Measurements from ENCODE around the gene CACNA1S. TPM values are rescaled to one million over a fixed set of nuclear protein-coding genes. Genes with fewer than 3 reads are reported as not detected.

CACNA1S gene
- total and polyA plus RNA-seq, 2 of the 13 experiments (the other 11 are each of a cell fraction or from before 2014, with no cell fraction given): not detected

DNA sequence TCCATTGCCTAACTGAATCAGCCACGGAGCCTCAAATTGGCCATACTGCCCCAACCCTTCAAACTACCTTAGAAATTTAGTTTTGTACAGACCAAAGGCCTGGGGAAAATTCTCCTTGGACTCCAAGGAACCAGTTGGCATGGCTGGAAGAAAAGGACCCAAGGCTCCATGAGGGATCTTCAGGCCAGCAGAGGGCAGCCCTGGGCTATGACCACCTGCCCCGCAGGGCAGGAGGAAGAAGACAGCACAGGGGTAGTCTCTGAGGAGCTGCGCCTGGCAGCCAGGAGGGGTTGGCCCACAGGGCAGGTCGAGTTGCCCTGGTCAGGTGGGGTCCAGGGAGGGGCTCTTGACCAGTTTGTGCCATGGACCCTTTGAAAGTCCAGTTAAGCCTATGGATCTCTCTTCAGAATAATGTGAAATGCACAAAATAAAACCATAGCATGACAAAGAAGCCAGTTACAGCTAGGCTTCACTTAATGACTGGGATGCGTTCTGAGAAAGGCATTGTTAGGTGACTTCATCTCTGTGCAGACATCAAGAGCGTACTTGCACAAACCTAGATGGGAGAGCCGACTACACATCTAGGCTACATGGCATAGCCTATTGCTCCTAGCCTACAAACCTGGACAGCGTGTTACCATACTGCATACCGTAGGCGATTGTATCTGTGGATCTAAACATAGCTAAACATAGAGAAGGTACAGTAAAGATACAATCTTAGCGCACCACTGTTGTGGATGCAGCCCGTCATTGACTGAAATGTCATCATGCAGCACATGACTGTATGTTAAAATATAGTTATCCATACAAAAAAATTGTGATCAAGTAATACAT is 26.1 kb downstream of the CACNA1S start (continued):
- TF ChIP-seq STAG1 (CRISPR knock-in tag; IDR thresholded peaks at IDR 0.05): peak; percentile 76
- no peak for TF ChIP-seq ZNF672 (CRISPR knock-in tag; IDR thresholded peaks at IDR 0.05)
- TF ChIP-seq SMC3 (IDR thresholded peaks at IDR 0.05; ENCODE audit: low read length): peak; percentile 60
- TF ChIP-seq TGIF2 (CRISPR knock-in tag; IDR thresholded peaks at IDR 0.05): no peak
- no peak for TF ChIP-seq ZBTB38 (CRISPR knock-in tag; IDR thresholded peaks at IDR 0.05)
- TF ChIP-seq EHMT2 (IDR thresholded peaks at IDR 0.05; ENCODE audit: borderline replicate concordance, low read depth, low read length): no peak
- TF ChIP-seq ZNF768 (CRISPR knock-in tag; IDR thresholded peaks at IDR 0.05): no peak; the same call in 1 of the 2 replicates
- TF ChIP-seq SRSF1 (optimal IDR thresholded peaks at IDR 0.05; ENCODE audit: low read depth, low read length): no peak
- TF ChIP-seq, protein P1, sequence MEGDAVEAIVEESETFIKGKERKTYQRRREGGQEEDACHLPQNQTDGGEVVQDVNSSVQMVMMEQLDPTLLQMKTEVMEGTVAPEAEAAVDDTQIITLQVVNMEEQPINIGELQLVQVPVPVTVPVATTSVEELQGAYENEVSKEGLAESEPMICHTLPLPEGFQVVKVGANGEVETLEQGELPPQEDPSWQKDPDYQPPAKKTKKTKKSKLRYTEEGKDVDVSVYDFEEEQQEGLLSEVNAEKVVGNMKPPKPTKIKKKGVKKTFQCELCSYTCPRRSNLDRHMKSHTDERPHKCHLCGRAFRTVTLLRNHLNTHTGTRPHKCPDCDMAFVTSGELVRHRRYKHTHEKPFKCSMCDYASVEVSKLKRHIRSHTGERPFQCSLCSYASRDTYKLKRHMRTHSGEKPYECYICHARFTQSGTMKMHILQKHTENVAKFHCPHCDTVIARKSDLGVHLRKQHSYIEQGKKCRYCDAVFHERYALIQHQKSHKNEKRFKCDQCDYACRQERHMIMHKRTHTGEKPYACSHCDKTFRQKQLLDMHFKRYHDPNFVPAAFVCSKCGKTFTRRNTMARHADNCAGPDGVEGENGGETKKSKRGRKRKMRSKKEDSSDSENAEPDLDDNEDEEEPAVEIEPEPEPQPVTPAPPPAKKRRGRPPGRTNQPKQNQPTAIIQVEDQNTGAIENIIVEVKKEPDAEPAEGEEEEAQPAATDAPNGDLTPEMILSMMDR (CRISPR knock-in tag; IDR thresholded peaks at IDR 0.05): peak; percentile 74
- no peak for TF ChIP-seq NFKB2 (CRISPR knock-in tag; IDR thresholded peaks at IDR 0.05; ENCODE audit: borderline replicate concordance)
- no peak for TF ChIP-seq SIX1 (CRISPR knock-in tag; IDR thresholded peaks at IDR 0.05; ENCODE audit: borderline replicate concordance)

DNA sequence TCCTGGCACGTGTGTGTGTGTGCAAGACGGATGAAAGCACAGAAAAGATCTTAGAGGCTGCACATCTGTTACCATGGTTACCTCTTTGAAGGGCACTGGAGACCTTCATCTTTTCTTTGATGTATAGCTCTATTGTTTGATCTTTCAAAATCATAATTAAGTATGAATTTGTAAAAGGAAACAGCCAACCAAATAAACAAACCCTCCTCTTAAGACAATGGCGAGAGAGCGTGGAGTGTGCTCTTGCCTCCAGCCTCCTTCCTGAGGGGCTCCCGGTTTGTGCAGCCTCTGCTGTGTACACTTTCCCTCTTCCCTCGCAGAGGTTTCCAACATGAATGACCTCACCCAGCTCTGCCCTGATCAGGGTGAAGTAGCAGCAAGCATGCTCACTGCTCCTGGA is 27.9 kb downstream of the CACNA1S start:
- in situ Hi-C loops (cut with HindIII; ENCODE audit: extremely low pct_ligation_motif_present, low pct_unique_long_range_greater_than_20kb): no loop called here

More for the DNA sequence above, 27.9 kb downstream of the CACNA1S start:
- Histone ChIP-seq H3K9me3 (ENCODE audit: low read length) (no peaks in the 10 kb centered on the region), H3K36me3 (replicated peaks in 1 of 2; ENCODE audit: control insufficient read depth in 1 of 2, insufficient read depth in 2 of 2, low read length in 2 of 2) (no peaks in the 10 kb centered on the region), H4K20me1 (ENCODE audit: insufficient read depth, low read length) (no peaks in the 10 kb centered on the region), H2AFZ (ENCODE audit: low read length) (no peak overlapping the region), H3K4me3 (replicated peaks in 1 of 3; ENCODE audit: insufficient read depth in 1 of 3, low read depth in 2 of 3, low read length in 3 of 3) (no peak overlapping the region), H3K4me1 (ENCODE audit: insufficient read depth, low read length) (no peaks in the 10 kb centered on the region), H3K4me2 (ENCODE audit: low read depth, low read length) (no peak overlapping the region), H3K27ac (ENCODE audit: extremely low read length, insufficient read depth, low read length) (no peak overlapping the region), H3K79me2 (ENCODE audit: insufficient read depth, low read length) (no peaks in the 10 kb centered on the region), H3K27me3 (ENCODE audit: control insufficient read depth in 1 of 2, insufficient read depth in 2 of 2, low read length in 2 of 2) (peaks cover 4 to 27% of the 10 kb centered on the region in 2 experiments), H3K9ac (ENCODE audit: insufficient read depth, low read depth, low read length) (no peak overlapping the region)
- no TSS peak for BruUV-seq (replicated peaks)
- WGBS (ENCODE audit: low lambda C conversion rate): 24% methylated on average over 6 of the region's 6 CpGs
- POLR2A ChIA-PET: no interaction called here
- TF ChIP-seq RFX1 (IDR thresholded peaks at IDR 0.05): peak; percentile 26; the same call in 1 of the 2 replicates
- TF ChIP-seq NFYC (CRISPR knock-in tag; IDR thresholded peaks at IDR 0.05): no peak
- TF ChIP-seq ZNF75D (CRISPR knock-in tag; IDR thresholded peaks at IDR 0.05; ENCODE audit: borderline replicate concordance): no peak
- TF ChIP-seq ZNF660 (CRISPR knock-in tag; IDR thresholded peaks at IDR 0.05; ENCODE audit: borderline replicate concordance, low read depth): no peak
- TF ChIP-seq, protein P2, sequence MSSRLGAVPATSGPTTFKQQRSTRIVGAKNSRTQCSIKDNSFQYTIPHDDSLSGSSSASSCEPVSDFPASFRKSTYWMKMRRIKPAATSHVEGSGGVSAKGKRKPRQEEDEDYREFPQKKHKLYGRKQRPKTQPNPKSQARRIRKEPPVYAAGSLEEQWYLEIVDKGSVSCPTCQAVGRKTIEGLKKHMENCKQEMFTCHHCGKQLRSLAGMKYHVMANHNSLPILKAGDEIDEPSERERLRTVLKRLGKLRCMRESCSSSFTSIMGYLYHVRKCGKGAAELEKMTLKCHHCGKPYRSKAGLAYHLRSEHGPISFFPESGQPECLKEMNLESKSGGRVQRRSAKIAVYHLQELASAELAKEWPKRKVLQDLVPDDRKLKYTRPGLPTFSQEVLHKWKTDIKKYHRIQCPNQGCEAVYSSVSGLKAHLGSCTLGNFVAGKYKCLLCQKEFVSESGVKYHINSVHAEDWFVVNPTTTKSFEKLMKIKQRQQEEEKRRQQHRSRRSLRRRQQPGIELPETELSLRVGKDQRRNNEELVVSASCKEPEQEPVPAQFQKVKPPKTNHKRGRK (CRISPR knock-in tag; IDR thresholded peaks at IDR 0.05): no peak
- TF ChIP-seq ZBTB34 (CRISPR knock-in tag; IDR thresholded peaks at IDR 0.05): no peak
- DNase-seq (ENCODE audit: low spot score): no peak
- intact Hi-C loops (cut with micrococcal nuclease; ENCODE audit: unreplicated experiment): no loop called here
- no peak for FAIRE-seq
- no peak for ATAC-seq
- CTCF ChIA-PET (ENCODE audit: low intra/inter-chr PET ratio, low total read pairs): no interaction called here
